HepG2 (cell line): ENCODE measurements around the gene C12orf43. TPM values are rescaled to one million over a fixed set of nuclear protein-coding genes. Genes with fewer than 3 reads are reported as not detected.

Source experiments
- ATAC-seq: fragments of 200-7000 bp; cut with Tn5 transposase; 3 replicates; pipeline ENCODE4 v1.9.1; 2020; ENCODE audit warnings: mild to moderate bottlenecking, moderate library complexity
- BruUV-seq: library from RNA; stranded (reverse); fragments of 400-500 nt; replicated peaks from 2 replicates; lab custom pipeline; 2021; lab: Mats Ljungman, UMichigan
- CTCF ChIA-PET: fragments of 300-600 bp; formaldehyde crosslinking; extraction: SDS; loops from one replicate; lab custom pipeline; 2021; ENCODE audit warnings: low total read pairs, inconsistent platforms, low intra/inter-chr PET ratio; lab: Yijun Ruan, JAX
- POLR2A ChIA-PET: fragments of 350-600 bp; sonication (Branson Sonifier 250); formaldehyde crosslinking; loops from one replicate; lab custom pipeline; 2020; ENCODE audit warnings: antibody characterized with exemption, inconsistent platforms; lab: Yijun Ruan, JAX
- DNase-seq: peaks from one replicate; pipeline ENCODE4 v3.0.0-alpha.2; 2015; ENCODE audit warnings: low spot score
- FAIRE-seq: peaks from 3 replicates; lab custom pipeline; 2011; peaks lifted over from hg19 to GRCh38; lab: Jason Lieb, UNC
- H2AFZ ChIP-seq: one replicate; pipeline ENCODE4 v1.6.1; 2011; ENCODE audit warnings: low read length, inconsistent platforms
- H3K27ac ChIP-seq: fragments of 300-600 bp; 3 replicates; pipeline ENCODE4 v1.8.0; 2011; ENCODE audit warnings: mixed run types, mild to moderate bottlenecking, mixed read lengths, low read length, inconsistent platforms; ENCODE audit not compliant: insufficient read depth; ENCODE audit errors: extremely low read length
- H3K27me3 ChIP-seq, 2 experiments: fragments of 200-600 bp in 1 of 2; 2 replicates in 1 of 2; 3 replicates in 1 of 2; pipeline versions ENCODE4 v1.6.0 to v1.8.0; 2011; ENCODE audit warnings: low read length in 2 of 2, mild to moderate bottlenecking in 2 of 2, moderate library complexity in 2 of 2, inconsistent platforms in 1 of 2; ENCODE audit not compliant: insufficient read depth in 2 of 2, control insufficient read depth in 1 of 2
- H3K36me3 ChIP-seq, 2 experiments: fragments of 200-600 bp in 1 of 2; replicated peaks in 1 of 2; 2 replicates in 1 of 2; 3 replicates in 1 of 2; pipeline versions ENCODE4 v1.5.1 to v1.8.0; 2011; ENCODE audit warnings: low read length in 2 of 2, inconsistent platforms in 1 of 2; ENCODE audit not compliant: insufficient read depth in 2 of 2, control insufficient read depth in 1 of 2
- H3K4me1 ChIP-seq: 2 replicates; pipeline ENCODE4 v1.5.1; 2012; ENCODE audit warnings: low read length, inconsistent platforms; ENCODE audit not compliant: insufficient read depth
- H3K4me2 ChIP-seq: 2 replicates; pipeline ENCODE4 v1.6.0; 2011; ENCODE audit warnings: low read depth, low read length, inconsistent platforms
- H3K4me3 ChIP-seq, 3 experiments: fragments of 200-600 bp in 1 of 3; sonication (generic), shearing (Covaris generic) in 1 of 3; replicated peaks in 1 of 3; 2 replicates each; pipeline ENCODE4 v1.5.1; 2011 to 2016; ENCODE audit warnings: low read length in 3 of 3, inconsistent platforms in 2 of 3, low read depth in 2 of 3, mild to moderate bottlenecking in 2 of 3, control low read depth in 1 of 3, mixed read lengths in 1 of 3; ENCODE audit not compliant: insufficient read depth in 1 of 3
- H3K79me2 ChIP-seq: one replicate; pipeline ENCODE4 v1.6.1; 2011; ENCODE audit warnings: low read length, inconsistent platforms; ENCODE audit not compliant: insufficient read depth
- H3K9ac ChIP-seq: 2 replicates; pipeline ENCODE4 v1.6.0; 2011; ENCODE audit warnings: mild to moderate bottlenecking, low read depth, low read length, inconsistent platforms; ENCODE audit not compliant: insufficient read depth
- H3K9me3 ChIP-seq: 2 replicates; pipeline ENCODE4 v1.5.1; 2012; ENCODE audit warnings: mild to moderate bottlenecking, low read length
- H4K20me1 ChIP-seq: 2 replicates; pipeline ENCODE4 v1.6.0; 2011; ENCODE audit warnings: inconsistent platforms, mild to moderate bottlenecking, low read length, moderate library complexity; ENCODE audit not compliant: insufficient read depth
- GATAD2A ChIP-seq: IDR thresholded peaks from 2 replicates; pipeline ENCODE4 v1.6.1; 2016
- KAT7 ChIP-seq: IDR thresholded peaks from 2 replicates; pipeline ENCODE4 v1.6.1; 2018; ENCODE audit warnings: borderline replicate concordance, missing compliant biosample characterization
- POLR2G ChIP-seq: fragments of 200-400 bp; formaldehyde crosslinking; IDR thresholded peaks from 2 replicates; pipeline ENCODE4 v1.6.1; 2018; ENCODE audit warnings: mild to moderate bottlenecking, low read depth, low read length, moderate library complexity
- RAD21 ChIP-seq: fragments of 450-650 bp; formaldehyde crosslinking; IDR thresholded peaks from 2 replicates; pipeline ENCODE4 v1.5.0; 2020; ENCODE audit warnings: mild to moderate bottlenecking
- RBFOX2 ChIP-seq: fragments of 200-400 bp; formaldehyde crosslinking; IDR thresholded peaks from 2 replicates; pipeline ENCODE4 v1.6.1; 2017; ENCODE audit warnings: low read depth, mild to moderate bottlenecking, low read length
- RBM22 ChIP-seq: fragments of 200-400 bp; formaldehyde crosslinking; optimal IDR thresholded peaks from 2 replicates; pipeline ENCODE3; 2017; ENCODE audit warnings: mild to moderate bottlenecking, low read length, moderate library complexity
- SMC3 ChIP-seq: IDR thresholded peaks from 2 replicates; pipeline ENCODE4 v1.6.1; 2011; ENCODE audit warnings: low read length, improper control_type of control experiment
- ZNF326 ChIP-seq: sonication (generic); formaldehyde crosslinking; IDR thresholded peaks from 2 replicates; pipeline ENCODE4 v1.4.0; 2020; ENCODE audit warnings: missing genetic modification reagents, borderline replicate concordance
- WGBS: methylation state at CpG from one replicate; pipeline ENCODE4 v1.1.6; 2017; ENCODE audit warnings: low lambda C conversion rate; 5-methylcytosine and 5-hydroxymethylcytosine counted together
- in situ Hi-C: cut with HindIII; loops from 2 replicates; pipeline ENCODE4 v1.10.0; 2017; ENCODE audit warnings: low pct_unique_long_range_greater_than_20kb; ENCODE audit not compliant: extremely low pct_ligation_motif_present
- intact Hi-C: fragments of 100-400 bp; cut with micrococcal nuclease; formaldehyde crosslinking; loops from one replicate; pipeline ENCODE4 v1.10.0; 2022; ENCODE audit not compliant: unreplicated experiment
- polyA plus RNA-seq, 8 experiments: library from polyadenylated mRNA; depleted of rRNA in 3 of 8; stranded (reverse) in 7 of 8; unstranded in 1 of 8; fragments of >200 nt; fragmentation: Illumina TruSeq in 4 of 8; extraction: Trizol in 4 of 8; gene quantifications; 2 replicates each; pipeline versions ENCODE4 v1.2.1 to v1.2.3, GENCODE V29; 2011 to 2016; ENCODE audit warnings: low read depth in 4 of 8, missing spikeins in 1 of 8, mixed read lengths in 1 of 8; ENCODE audit not compliant: insufficient read depth in 1 of 8
- total RNA-seq, 5 experiments: library from RNA; depleted of rRNA; stranded (reverse); fragments of >200 nt; fragmentation: Illumina TruSeq; extraction: Trizol; gene quantifications; 2 replicates each; pipeline ENCODE4 v1.2.3, GENCODE V29; 2016; ENCODE audit warnings: low read depth in 1 of 5
- TF ChIP-seq, protein P1 (sequence below): sonication (generic); formaldehyde crosslinking; IDR thresholded peaks from 2 replicates; pipeline ENCODE4 v1.4.0; 2020; ENCODE audit warnings: mild to moderate bottlenecking, missing genetic modification reagents, borderline replicate concordance
- TF ChIP-seq, protein P2 (sequence below): sonication (generic); formaldehyde crosslinking; IDR thresholded peaks from 2 replicates; pipeline ENCODE4 v1.5.1; 2020; ENCODE audit warnings: mild to moderate bottlenecking, moderate library complexity, missing genetic modification reagents

C12orf43 gene
- total and polyA plus RNA-seq, 2 of the 13 experiments (the other 11 are each of a cell fraction or from before 2014, with no cell fraction given), result 7.9 to 11.1 TPM

DNA sequence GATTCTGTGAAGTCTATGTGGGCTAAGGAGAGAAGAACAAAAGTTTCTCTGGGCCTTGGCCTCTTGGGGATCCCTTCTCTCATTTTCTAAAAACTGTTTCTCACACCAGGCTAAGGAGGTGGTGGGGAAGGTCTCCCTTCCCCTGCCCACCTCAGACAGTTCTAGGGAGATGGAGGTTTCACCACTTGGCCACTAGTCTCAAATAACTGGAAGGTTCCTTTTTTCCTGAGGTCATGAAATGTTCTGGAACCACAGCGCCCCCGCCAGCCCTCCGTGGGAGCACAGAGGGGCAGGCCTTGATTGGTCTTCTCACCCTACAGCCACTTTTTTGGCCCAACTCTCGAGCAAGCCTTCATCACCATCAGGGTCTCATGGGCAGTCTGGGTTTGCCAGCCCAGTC is 12.6 kb downstream of the C12orf43 start:
- peak; percentile 46 for DNase-seq
- Histone ChIP-seq H3K27ac (no peak overlapping the region), H3K79me2 (no peaks in the 10 kb centered on the region), H2AFZ (no peak overlapping the region), H3K4me3 (no peak overlapping the region), H3K27me3 (no peaks in the 10 kb centered on the region), H3K9ac (no peak overlapping the region), H4K20me1 (0 out of 2 replicates have a peak, but pooled peaks cover 3% of the 10 kb centered on the region), H3K9me3 (no peaks in the 10 kb centered on the region), H3K4me1 (peaks cover 16% of the 10 kb centered on the region; the same call in 1 of the 2 replicates), H3K4me2 (no peak overlapping the region), H3K36me3 (peaks cover 35 to 80% of the 10 kb centered on the region in 2 experiments)
- WGBS, result 90% methylated on average over 4 of the region's 4 CpGs
- ChIA-PET POLR2A (interaction anchor here (3.1 to 6.7 kb wide), 3 partner anchors 10 to 24 kb away, joined by 16 to 114 read pairs (median 20); partner anchors contain the start of gene HNF1A), CTCF (no interaction called here)
- ATAC-seq, result peak; percentile 12
- no TSS peak for BruUV-seq
- in situ Hi-C loops, result no loop called here
- intact Hi-C loops, result no loop called here
- FAIRE-seq, result peak; percentile 26
- TF ChIP-seq, protein P1, sequence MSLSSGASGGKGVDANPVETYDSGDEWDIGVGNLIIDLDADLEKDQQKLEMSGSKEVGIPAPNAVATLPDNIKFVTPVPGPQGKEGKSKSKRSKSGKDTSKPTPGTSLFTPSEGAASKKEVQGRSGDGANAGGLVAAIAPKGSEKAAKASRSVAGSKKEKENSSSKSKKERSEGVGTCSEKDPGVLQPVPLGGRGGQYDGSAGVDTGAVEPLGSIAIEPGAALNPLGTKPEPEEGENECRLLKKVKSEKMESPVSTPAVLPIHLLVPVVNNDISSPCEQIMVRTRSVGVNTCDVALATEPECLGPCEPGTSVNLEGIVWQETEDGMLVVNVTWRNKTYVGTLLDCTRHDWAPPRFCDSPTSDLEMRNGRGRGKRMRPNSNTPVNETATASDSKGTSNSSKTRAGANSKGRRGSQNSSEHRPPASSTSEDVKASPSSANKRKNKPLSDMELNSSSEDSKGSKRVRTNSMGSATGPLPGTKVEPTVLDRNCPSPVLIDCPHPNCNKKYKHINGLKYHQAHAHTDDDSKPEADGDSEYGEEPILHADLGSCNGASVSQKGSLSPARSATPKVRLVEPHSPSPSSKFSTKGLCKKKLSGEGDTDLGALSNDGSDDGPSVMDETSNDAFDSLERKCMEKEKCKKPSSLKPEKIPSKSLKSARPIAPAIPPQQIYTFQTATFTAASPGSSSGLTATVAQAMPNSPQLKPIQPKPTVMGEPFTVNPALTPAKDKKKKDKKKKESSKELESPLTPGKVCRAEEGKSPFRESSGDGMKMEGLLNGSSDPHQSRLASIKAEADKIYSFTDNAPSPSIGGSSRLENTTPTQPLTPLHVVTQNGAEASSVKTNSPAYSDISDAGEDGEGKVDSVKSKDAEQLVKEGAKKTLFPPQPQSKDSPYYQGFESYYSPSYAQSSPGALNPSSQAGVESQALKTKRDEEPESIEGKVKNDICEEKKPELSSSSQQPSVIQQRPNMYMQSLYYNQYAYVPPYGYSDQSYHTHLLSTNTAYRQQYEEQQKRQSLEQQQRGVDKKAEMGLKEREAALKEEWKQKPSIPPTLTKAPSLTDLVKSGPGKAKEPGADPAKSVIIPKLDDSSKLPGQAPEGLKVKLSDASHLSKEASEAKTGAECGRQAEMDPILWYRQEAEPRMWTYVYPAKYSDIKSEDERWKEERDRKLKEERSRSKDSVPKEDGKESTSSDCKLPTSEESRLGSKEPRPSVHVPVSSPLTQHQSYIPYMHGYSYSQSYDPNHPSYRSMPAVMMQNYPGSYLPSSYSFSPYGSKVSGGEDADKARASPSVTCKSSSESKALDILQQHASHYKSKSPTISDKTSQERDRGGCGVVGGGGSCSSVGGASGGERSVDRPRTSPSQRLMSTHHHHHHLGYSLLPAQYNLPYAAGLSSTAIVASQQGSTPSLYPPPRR (CRISPR knock-in tag), result 0 out of 2 replicates have a peak, but pooled peaks have one; percentile 17
- TF ChIP-seq KAT7 (CRISPR knock-in tag), result no peak
- peak; percentile 65; the same call in 1 of the 2 replicates for TF ChIP-seq ZNF326 (CRISPR knock-in tag)
- 0 out of 2 replicates have a peak, but pooled peaks have one; percentile 12 for TF ChIP-seq GATAD2A (CRISPR knock-in tag)
- 0 out of 2 replicates have a peak, but pooled peaks have one; percentile 12 for TF ChIP-seq RBFOX2
- peak; percentile 27; the same call in 1 of the 2 replicates for TF ChIP-seq POLR2G
- TF ChIP-seq RBM22, result peak; percentile 54
- TF ChIP-seq, protein P2, sequence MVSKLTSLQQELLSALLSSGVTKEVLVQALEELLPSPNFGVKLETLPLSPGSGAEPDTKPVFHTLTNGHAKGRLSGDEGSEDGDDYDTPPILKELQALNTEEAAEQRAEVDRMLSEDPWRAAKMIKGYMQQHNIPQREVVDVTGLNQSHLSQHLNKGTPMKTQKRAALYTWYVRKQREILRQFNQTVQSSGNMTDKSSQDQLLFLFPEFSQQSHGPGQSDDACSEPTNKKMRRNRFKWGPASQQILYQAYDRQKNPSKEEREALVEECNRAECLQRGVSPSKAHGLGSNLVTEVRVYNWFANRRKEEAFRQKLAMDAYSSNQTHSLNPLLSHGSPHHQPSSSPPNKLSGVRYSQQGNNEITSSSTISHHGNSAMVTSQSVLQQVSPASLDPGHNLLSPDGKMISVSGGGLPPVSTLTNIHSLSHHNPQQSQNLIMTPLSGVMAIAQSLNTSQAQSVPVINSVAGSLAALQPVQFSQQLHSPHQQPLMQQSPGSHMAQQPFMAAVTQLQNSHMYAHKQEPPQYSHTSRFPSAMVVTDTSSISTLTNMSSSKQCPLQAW, result 0 out of 2 replicates have a peak, but pooled peaks have one; percentile 14
- TF ChIP-seq RAD21 (CRISPR knock-in tag), result peak; percentile 36; the same call in 1 of the 2 replicates
- TF ChIP-seq SMC3, result peak; percentile 34
